GM12801 (cell line): Measurements from ENCODE around the gene SEMA3G.

Experiments
- CTCF ChIP-seq: IDR thresholded peaks from one replicate; pipeline ENCODE4 v1.5.1; 2011; ENCODE audit warnings: control low read depth; ENCODE audit not compliant: insufficient read length; ENCODE audit errors: extremely low read depth

Gene SEMA3G

DNA sequence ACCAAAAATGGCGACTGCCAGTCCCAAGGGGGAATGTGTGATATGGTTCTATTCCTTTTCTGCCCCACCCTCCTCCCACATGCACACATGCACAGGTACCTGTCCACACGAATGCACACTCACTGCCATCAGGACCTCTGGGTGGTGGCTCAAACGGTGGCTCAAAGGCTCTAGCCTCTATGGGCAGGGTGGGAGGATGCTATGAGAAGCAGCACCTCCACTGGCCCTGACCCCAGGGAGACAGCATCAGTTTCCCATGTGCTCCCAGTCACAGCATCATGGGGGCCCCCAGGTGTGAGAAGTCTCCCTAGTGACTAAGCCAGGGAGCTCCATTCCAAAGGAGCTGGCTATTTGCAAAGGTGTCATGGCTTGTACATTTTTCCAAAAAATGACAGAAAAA, 15.9 kb downstream of the SEMA3G start:
- no peak for TF ChIP-seq CTCF

- peak; percentile 50 for TF ChIP-seq CTCF
Measured at GRCh38 chr3:52428151-52429005, 16.5 kb downstream of the SEMA3G start.

GRCh38 chr3:52423173-52423572, 21.7 kb downstream of the SEMA3G start:
- no peak for TF ChIP-seq CTCF

DNA sequence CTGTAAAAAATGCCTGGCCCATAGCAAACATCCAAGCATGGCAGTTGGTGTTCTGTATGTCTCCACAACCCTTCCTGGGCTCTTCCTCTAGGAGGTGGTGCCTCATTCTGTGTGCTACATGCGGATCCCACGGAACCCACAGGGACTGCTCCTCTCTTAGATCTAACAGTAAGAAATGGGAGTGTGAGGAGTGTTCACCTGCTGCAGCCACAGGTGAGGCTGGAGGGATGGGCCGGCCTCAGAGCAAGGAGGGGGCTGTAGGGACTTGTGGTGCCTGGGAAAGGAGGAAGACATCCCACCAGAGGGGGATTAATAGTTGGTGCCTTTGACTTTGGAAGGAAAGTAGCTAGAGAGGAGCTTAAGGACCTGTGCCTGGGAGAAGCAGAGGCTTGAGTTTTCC, 22.2 kb downstream of the SEMA3G start:
- no peak for TF ChIP-seq CTCF

- no peak for TF ChIP-seq CTCF
Measured at GRCh38 chr3:52420388-52420787, 24.5 kb downstream of the SEMA3G start.

DNA sequence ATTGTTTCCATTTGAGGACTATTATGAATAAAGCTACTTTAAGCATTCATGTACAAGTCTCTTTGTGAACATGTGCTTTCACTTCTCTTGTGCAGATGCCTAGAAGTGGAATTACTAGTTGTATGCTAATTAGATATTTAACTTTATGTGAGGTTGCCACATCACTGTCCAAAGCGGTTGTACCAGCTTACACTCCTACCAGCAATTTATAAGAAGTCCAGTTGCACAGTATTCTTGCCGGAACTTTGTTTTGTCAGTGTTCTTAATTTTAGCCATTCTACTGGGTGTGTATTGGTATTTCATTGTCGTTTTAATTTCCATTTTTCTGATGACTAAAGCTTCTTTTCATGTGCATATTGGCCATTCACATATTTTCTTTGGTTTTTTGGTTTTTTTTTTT, 29.1 kb downstream of the SEMA3G start:
- TF ChIP-seq CTCF: no peak

GRCh38 chr3:52408466-52408865, 36.4 kb downstream of the SEMA3G start:
- TF ChIP-seq CTCF: no peak
